ENCODE data around the gene YIPF3.

- no peak for TF ChIP-seq POLR2AphosphoS5 (IDR thresholded peaks at IDR 0.05)
- TF ChIP-seq, protein P1, sequence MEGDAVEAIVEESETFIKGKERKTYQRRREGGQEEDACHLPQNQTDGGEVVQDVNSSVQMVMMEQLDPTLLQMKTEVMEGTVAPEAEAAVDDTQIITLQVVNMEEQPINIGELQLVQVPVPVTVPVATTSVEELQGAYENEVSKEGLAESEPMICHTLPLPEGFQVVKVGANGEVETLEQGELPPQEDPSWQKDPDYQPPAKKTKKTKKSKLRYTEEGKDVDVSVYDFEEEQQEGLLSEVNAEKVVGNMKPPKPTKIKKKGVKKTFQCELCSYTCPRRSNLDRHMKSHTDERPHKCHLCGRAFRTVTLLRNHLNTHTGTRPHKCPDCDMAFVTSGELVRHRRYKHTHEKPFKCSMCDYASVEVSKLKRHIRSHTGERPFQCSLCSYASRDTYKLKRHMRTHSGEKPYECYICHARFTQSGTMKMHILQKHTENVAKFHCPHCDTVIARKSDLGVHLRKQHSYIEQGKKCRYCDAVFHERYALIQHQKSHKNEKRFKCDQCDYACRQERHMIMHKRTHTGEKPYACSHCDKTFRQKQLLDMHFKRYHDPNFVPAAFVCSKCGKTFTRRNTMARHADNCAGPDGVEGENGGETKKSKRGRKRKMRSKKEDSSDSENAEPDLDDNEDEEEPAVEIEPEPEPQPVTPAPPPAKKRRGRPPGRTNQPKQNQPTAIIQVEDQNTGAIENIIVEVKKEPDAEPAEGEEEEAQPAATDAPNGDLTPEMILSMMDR (IDR thresholded peaks at IDR 0.05) = no peak
- no peak for TF ChIP-seq POLR2A (IDR thresholded peaks at IDR 0.05)
- TF ChIP-seq EP300 (IDR thresholded peaks at IDR 0.05) = no peak
These were observed 6.0 kb upstream of the YIPF3 start for GRCh38 chr6:43522547-43523261.
